ENCODE measurements around the gene ZNF626.
"Not testable (repeated sequence)": the region's sequence is repeated elsewhere in the genome, so short reads cannot be mapped to it uniquely, and the experiment has no call there.

DNA sequence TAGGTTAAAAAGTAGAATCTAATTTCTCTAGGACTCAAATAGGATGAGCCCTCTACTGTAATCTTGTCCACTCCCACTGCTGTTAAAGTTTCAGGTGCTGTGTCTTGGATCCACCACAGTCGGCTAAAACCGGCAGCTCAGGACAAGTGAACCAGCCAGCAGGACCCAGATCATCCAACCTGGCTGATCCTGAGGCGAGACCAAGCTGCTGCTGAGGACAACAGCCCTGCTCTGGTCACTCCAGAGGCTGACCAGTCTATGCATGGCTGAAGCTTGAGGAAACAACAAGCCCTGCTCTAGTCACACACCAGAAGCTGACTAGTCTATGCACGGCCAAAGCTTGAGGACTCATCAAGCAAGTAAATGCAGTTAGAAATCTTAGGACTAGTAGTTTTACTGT lies 46.4 kb downstream of the ZNF626 start:
- TF ChIP-seq, protein P1, sequence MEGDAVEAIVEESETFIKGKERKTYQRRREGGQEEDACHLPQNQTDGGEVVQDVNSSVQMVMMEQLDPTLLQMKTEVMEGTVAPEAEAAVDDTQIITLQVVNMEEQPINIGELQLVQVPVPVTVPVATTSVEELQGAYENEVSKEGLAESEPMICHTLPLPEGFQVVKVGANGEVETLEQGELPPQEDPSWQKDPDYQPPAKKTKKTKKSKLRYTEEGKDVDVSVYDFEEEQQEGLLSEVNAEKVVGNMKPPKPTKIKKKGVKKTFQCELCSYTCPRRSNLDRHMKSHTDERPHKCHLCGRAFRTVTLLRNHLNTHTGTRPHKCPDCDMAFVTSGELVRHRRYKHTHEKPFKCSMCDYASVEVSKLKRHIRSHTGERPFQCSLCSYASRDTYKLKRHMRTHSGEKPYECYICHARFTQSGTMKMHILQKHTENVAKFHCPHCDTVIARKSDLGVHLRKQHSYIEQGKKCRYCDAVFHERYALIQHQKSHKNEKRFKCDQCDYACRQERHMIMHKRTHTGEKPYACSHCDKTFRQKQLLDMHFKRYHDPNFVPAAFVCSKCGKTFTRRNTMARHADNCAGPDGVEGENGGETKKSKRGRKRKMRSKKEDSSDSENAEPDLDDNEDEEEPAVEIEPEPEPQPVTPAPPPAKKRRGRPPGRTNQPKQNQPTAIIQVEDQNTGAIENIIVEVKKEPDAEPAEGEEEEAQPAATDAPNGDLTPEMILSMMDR (IDR thresholded peaks at IDR 0.05; ENCODE audit: low read depth, low read length, poor library complexity, severe bottlenecking), result not testable (repeated sequence)
- TF ChIP-seq EZH2phosphoT487 (IDR thresholded peaks at IDR 0.05; ENCODE audit: borderline replicate concordance, low read length), result not testable (repeated sequence)
